Activated CD4-positive, alpha-beta memory T cell treated with anti-CD3 and anti-CD28 coated beads for 36 hours (primary cell): ENCODE measurements around the gene COX5B. TPM values are rescaled to one million over a fixed set of nuclear protein-coding genes. Genes with fewer than 3 reads are reported as not detected.
"Not testable (repeated sequence)": the region's sequence is repeated elsewhere in the genome, so short reads cannot be mapped to it uniquely, and the experiment has no call there.

Experiments used
- CTCF ChIA-PET: fragments of 350-600 bp; sonication (Branson Sonifier 250); formaldehyde crosslinking; loops from one replicate; lab custom pipeline; 2021; ENCODE audit warnings: antibody characterized with exemption, inconsistent platforms; lab: Charles Lee
- POLR2A ChIA-PET: fragments of 350-600 bp; sonication (Branson Sonifier 250); formaldehyde crosslinking; loops from one replicate; lab custom pipeline; 2021; ENCODE audit warnings: antibody characterized with exemption; lab: Charles Lee
- DNase-seq: peaks from one replicate; pipeline ENCODE4 v3.0.0-alpha.2; 2020
- H3K27ac Mint-ChIP-seq: one replicate; pipeline ENCODE4 v1.8.0; 2021; ENCODE audit warnings: mixed read lengths
- H3K27me3 Mint-ChIP-seq: one replicate; pipeline ENCODE4 v1.8.0; 2021; ENCODE audit warnings: mixed read lengths
- H3K36me3 Mint-ChIP-seq: one replicate; pipeline ENCODE4 v1.8.0; 2021; ENCODE audit warnings: mixed read lengths
- H3K4me1 Mint-ChIP-seq: one replicate; pipeline ENCODE4 v1.8.0; 2021; ENCODE audit warnings: low read depth, mixed read lengths
- H3K4me3 Mint-ChIP-seq: one replicate; pipeline ENCODE4 v1.8.0; 2021; ENCODE audit warnings: mild to moderate bottlenecking, mixed read lengths
- H3K9me3 Mint-ChIP-seq: one replicate; pipeline ENCODE4 v1.8.0; 2021; ENCODE audit warnings: mixed read lengths
- intact Hi-C: fragments of 100-400 bp; cut with micrococcal nuclease; formaldehyde crosslinking; loops from one replicate; pipeline ENCODE4 v1.15.1; 2023
- total RNA-seq, 2 experiments: library from RNA; stranded (reverse); gene quantifications; one replicate each; pipeline ENCODE4 v1.2.3, GENCODE V29; 2021

The COX5B gene
- total RNA-seq, 2 experiments from 2014 or later, result 215 to 217 TPM

- H3K27ac Mint-ChIP-seq, intact Hi-C loops, DNase-seq, H3K27me3 Mint-ChIP-seq, H3K9me3 Mint-ChIP-seq, POLR2A ChIA-PET, H3K4me3 Mint-ChIP-seq, H3K36me3 Mint-ChIP-seq, H3K4me1 Mint-ChIP-seq, CTCF ChIA-PET: not testable (repeated sequence)
Measured at GRCh38 chr2:97622976-97623375, 22.9 kb upstream of the COX5B start.

- DNase-seq, H3K9me3 Mint-ChIP-seq, H3K27me3 Mint-ChIP-seq, POLR2A ChIA-PET, CTCF ChIA-PET, H3K36me3 Mint-ChIP-seq, H3K4me1 Mint-ChIP-seq, H3K27ac Mint-ChIP-seq, intact Hi-C loops, H3K4me3 Mint-ChIP-seq: not testable (repeated sequence)
Measured at GRCh38 chr2:97625354-97626048, 20.4 kb upstream of the COX5B start.

DNA sequence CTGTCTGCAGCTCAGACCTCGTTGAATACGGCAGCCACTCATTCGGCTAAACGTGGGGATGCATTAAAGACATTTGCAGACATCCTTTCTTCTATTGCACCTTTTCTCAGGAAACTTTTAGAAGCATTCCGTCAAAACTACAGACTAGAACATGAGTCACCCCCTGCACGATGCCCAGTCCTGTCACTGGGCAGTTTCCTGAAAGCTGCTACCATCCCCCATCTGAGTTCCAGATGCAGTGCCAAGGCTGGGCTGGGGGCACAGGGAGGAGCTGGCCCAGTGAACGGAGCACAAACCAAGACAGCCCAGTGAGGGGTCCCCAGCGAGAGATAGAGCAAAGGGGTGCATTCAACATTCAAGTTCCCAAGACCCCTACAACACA lies 19.8 kb upstream of the COX5B start:
- H3K27ac Mint-ChIP-seq, H3K27me3 Mint-ChIP-seq, intact Hi-C loops, H3K4me1 Mint-ChIP-seq, CTCF ChIA-PET, H3K4me3 Mint-ChIP-seq, POLR2A ChIA-PET, H3K36me3 Mint-ChIP-seq, DNase-seq, H3K9me3 Mint-ChIP-seq: not testable (repeated sequence)

- Mint-ChIP-seq H3K27ac (no peak overlapping the region), H3K27me3 (peaks cover 2% of the 10 kb centered on the region), H3K36me3 (peaks cover 19% of the 10 kb centered on the region), H3K9me3 (no peaks in the 10 kb centered on the region), H3K4me3 (no peak overlapping the region), H3K4me1 (peaks cover 21% of the 10 kb centered on the region)
- ChIA-PET CTCF (interaction anchor here (1.1 to 1.7 kb wide), 3 partner anchors 18 to 54 kb away, joined by 4 to 5 read pairs (median 5); no protein-coding TSS in a partner anchor), POLR2A (interaction anchor here (1.2 kb wide), 1 partner anchor 18 kb away, joined by 3 read pairs; no protein-coding TSS in a partner anchor)
- DNase-seq, result no peak
- intact Hi-C loops, result no loop called here
Measured at GRCh38 chr2:97644023-97644717, 1.7 kb upstream of the COX5B start.

DNA sequence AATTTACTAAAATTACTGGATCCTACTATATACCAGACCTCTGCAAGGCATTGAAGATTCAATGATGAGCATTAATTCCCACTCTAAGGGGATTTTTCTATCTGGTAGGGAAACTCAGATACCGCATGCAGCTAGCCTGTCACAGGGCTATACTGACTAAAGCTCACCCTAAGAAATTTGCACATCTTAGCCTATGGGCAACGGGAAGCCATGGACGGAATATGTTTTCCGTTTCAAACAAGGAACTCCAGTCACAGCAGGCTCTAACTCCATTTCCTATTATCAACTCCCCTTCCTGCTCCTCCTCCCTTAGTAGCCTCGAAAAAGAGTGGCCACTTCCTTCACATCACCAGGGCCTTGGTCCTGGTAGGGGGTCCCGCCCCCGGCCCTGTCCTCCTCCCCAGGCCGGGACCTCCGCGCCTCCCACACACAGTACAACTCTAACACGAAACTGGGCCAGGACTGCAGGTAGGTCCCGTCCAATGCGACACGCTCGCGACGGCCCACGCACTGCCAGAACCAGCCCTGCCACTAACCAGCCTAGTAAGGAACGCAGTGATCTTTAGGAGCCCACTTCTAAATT lies 659 bp upstream of the COX5B start:
- no peaks in the 10 kb centered on the region for H3K9me3 Mint-ChIP-seq
- no peak for DNase-seq
- POLR2A ChIA-PET, result interaction anchor here (0.8 to 8.3 kb wide), 10 partner anchors 17 to 73 kb away, joined by 3 to 191 read pairs (median 8); partner anchors contain the start of genes ACTR1B, ANKRD36B and ZAP70
- intact Hi-C loops, result loop anchor here (1.0 to 5.0 kb wide), 3 partner anchors 19 to 102 kb away; partner anchors contain the start of gene ACTR1B
- peaks cover 21% of the 10 kb centered on the region for H3K4me1 Mint-ChIP-seq
- H3K36me3 Mint-ChIP-seq, result peaks cover 22% of the 10 kb centered on the region
- H3K27ac Mint-ChIP-seq, result peak overlapping the region; percentile 88
- CTCF ChIA-PET, result interaction anchor here (1.1 to 4.5 kb wide), 7 partner anchors 19 to 68 kb away, joined by 5 to 35 read pairs (median 21); partner anchors contain the start of genes ACTR1B, ANKRD36B and ZAP70
- H3K27me3 Mint-ChIP-seq, result no peaks in the 10 kb centered on the region
- peak overlapping the region; percentile 81 for H3K4me3 Mint-ChIP-seq

DNA sequence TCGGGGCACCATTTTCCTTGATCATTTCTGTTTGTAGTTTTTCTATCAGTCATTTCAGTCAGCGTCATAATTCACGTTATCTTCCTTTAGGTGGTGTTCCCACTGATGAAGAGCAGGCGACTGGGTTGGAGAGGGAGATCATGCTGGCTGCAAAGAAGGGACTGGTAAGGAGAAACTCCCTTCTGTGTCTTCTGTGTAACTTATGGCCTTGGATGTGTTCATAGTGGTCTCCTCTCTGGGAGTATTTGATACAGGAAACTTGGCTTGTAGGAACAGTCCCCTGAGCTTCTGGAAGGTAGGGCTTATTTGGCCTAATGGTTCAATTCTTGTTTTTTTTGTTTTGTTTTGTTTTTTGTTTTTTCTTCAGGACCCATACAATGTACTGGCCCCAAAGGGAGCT lies 1.1 kb downstream of the COX5B start:
- intact Hi-C loops, result loop anchor here (5.0 kb wide), 1 partner anchor 100 kb away; no protein-coding TSS in a partner anchor
- peaks cover 24% of the 10 kb centered on the region for H3K36me3 Mint-ChIP-seq
- ChIA-PET POLR2A (interaction anchor here (0.6 to 8.3 kb wide), 6 partner anchors 15 to 83 kb away, joined by 3 to 191 read pairs (median 10); partner anchors contain the start of genes ACTR1B, ANKRD36B and ZAP70), CTCF (interaction anchor here (1.0 to 4.5 kb wide), 6 partner anchors 13 to 56 kb away, joined by 3 to 35 read pairs (median 22); partner anchors contain the start of genes ACTR1B and ANKRD36B)
- DNase-seq, result no peak
- peak overlapping the region; percentile 88 for H3K27ac Mint-ChIP-seq
- H3K4me1 Mint-ChIP-seq, result peaks cover 21% of the 10 kb centered on the region
- H3K9me3 Mint-ChIP-seq, result no peaks in the 10 kb centered on the region
- no peaks in the 10 kb centered on the region for H3K27me3 Mint-ChIP-seq
- peak overlapping the region; percentile 81 for H3K4me3 Mint-ChIP-seq

GRCh38 chr2:97651114-97651513 lies 5.3 kb downstream of the COX5B start:
- ChIA-PET POLR2A (interaction anchor here (8.3 kb wide), 1 partner anchor 11 kb away, joined by 191 read pairs; the partner anchor contains the start of gene ACTR1B), CTCF (interaction anchor here (1.1 to 1.7 kb wide), 4 partner anchors 11 to 60 kb away, joined by 3 to 8 read pairs (median 5); no protein-coding TSS in a partner anchor)
- Mint-ChIP-seq H3K27me3 (no peaks in the 10 kb centered on the region), H3K4me3 (no peak overlapping the region), H3K36me3 (peaks cover 44% of the 10 kb centered on the region), H3K4me1 (peaks cover 23% of the 10 kb centered on the region), H3K27ac (no peak overlapping the region), H3K9me3 (no peaks in the 10 kb centered on the region)
- intact Hi-C loops, result no loop called here
- no peak for DNase-seq

DNA sequence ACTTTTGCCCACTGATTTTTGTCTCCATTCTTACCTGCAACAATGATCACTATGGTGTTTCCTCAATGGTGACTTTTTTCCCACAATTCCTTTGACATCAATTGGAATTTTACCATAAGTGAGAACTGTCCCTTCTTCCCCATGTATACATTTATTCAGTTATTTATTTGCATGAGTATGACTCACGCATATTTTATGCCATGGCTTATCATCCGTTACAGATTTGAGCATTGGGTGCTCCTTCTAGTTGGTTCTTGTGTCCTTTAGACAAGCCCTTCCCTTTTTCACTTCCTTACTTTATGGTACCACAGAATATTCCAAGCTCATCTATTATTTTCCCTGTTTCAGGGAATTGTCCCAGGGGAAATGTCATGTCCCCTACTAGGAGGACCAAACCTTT lies 7.6 kb downstream of the COX5B start:
- Mint-ChIP-seq H3K27ac (no peak overlapping the region), H3K36me3 (peaks cover 43% of the 10 kb centered on the region), H3K4me3 (no peak overlapping the region), H3K4me1 (peaks cover 11% of the 10 kb centered on the region), H3K9me3 (no peaks in the 10 kb centered on the region), H3K27me3 (no peaks in the 10 kb centered on the region)
- no peak for DNase-seq
- CTCF ChIA-PET, result interaction anchor here (1.2 to 1.4 kb wide), 2 partner anchors 11 to 63 kb away, joined by 4 to 5 read pairs; partner anchors contain the start of gene ACTR1B
- POLR2A ChIA-PET, result interaction anchor here (1.7 kb wide), 1 partner anchor 10 kb away, joined by 4 read pairs; the partner anchor contains the start of gene ACTR1B
- intact Hi-C loops, result no loop called here

GRCh38 chr2:97653874-97654273 lies 8.0 kb downstream of the COX5B start:
- DNase-seq, result no peak
- no peaks in the 10 kb centered on the region for H3K9me3 Mint-ChIP-seq
- peaks cover 43% of the 10 kb centered on the region for H3K36me3 Mint-ChIP-seq
- H3K27me3 Mint-ChIP-seq, result no peaks in the 10 kb centered on the region
- POLR2A ChIA-PET, result interaction anchor here (1.7 kb wide), 1 partner anchor 10 kb away, joined by 4 read pairs; the partner anchor contains the start of gene ACTR1B
- peaks cover 11% of the 10 kb centered on the region for H3K4me1 Mint-ChIP-seq
- H3K27ac Mint-ChIP-seq, result no peak overlapping the region
- intact Hi-C loops, result no loop called here
- H3K4me3 Mint-ChIP-seq, result no peak overlapping the region
- CTCF ChIA-PET, result interaction anchor here (1.2 to 1.4 kb wide), 2 partner anchors 10 to 63 kb away, joined by 4 to 5 read pairs; partner anchors contain the start of gene ACTR1B

GRCh38 chr2:97654309-97654708 lies 8.4 kb downstream of the COX5B start:
- Mint-ChIP-seq H3K27ac (peak overlapping the region; percentile 26), H3K4me1 (peaks cover 11% of the 10 kb centered on the region), H3K9me3 (no peaks in the 10 kb centered on the region), H3K36me3 (peaks cover 42% of the 10 kb centered on the region), H3K27me3 (no peaks in the 10 kb centered on the region), H3K4me3 (no peak overlapping the region)
- ChIA-PET CTCF (interaction anchor here (1.4 kb wide), 1 partner anchor 10 kb away, joined by 4 read pairs; the partner anchor contains the start of gene ACTR1B), POLR2A (interaction anchor here (1.7 kb wide), 1 partner anchor 9 kb away, joined by 4 read pairs; the partner anchor contains the start of gene ACTR1B)
- intact Hi-C loops, result no loop called here
- no peak for DNase-seq

GRCh38 chr2:97654791-97655190 lies 8.9 kb downstream of the COX5B start:
- intact Hi-C loops, result no loop called here
- Mint-ChIP-seq H3K27ac (no peak overlapping the region), H3K27me3 (no peaks in the 10 kb centered on the region), H3K9me3 (no peaks in the 10 kb centered on the region), H3K4me3 (no peak overlapping the region), H3K36me3 (peaks cover 39% of the 10 kb centered on the region), H3K4me1 (peaks cover 11% of the 10 kb centered on the region)
- no peak for DNase-seq
- CTCF ChIA-PET, result interaction anchor here (1.4 kb wide), 1 partner anchor 9 kb away, joined by 4 read pairs; the partner anchor contains the start of gene ACTR1B
- POLR2A ChIA-PET, result interaction anchor here (1.7 kb wide), 1 partner anchor 9 kb away, joined by 4 read pairs; the partner anchor contains the start of gene ACTR1B
